Measurements from ENCODE around the gene BTBD10. TPM values are rescaled to one million over a fixed set of nuclear protein-coding genes. Genes with fewer than 3 reads are reported as not detected.
A peak's percentile ranks its signal among the peaks of the same experiment; 100 is the strongest.

BTBD10 gene
- total RNA-seq, 1 donor from 2014 or later, result 24.7 TPM

DNA sequence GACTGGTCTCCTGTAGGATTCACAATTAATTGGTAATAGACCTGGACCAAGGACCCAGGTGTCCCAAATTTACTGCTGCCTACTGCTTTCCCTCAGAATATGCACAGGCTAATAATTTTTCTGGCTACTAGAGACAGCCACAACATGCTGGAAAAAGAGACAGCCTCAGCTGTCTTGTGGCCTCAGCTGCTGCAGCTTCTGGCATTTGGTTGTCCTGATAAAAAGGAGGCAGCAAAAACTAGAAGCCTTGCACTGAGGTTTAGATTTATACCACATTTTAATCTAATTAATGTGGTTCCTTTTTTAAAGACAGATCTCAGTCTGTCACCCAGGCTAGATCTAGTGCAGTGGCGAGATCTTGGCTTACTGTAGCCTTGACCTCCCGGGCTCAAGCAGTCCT is 89.8 kb downstream of the BTBD10 start:
- no peak overlapping the region for H3K4me3 Mint-ChIP-seq
- peaks cover 20% of the 10 kb centered on the region for H3K4me1 Mint-ChIP-seq (ENCODE audit: unreplicated experiment)
- DNase-seq (ENCODE audit: extremely low spot score, unreplicated experiment), result no peak
- H3K27me3 Mint-ChIP-seq, result no peaks in the 10 kb centered on the region
- TF ChIP-seq, protein P1, sequence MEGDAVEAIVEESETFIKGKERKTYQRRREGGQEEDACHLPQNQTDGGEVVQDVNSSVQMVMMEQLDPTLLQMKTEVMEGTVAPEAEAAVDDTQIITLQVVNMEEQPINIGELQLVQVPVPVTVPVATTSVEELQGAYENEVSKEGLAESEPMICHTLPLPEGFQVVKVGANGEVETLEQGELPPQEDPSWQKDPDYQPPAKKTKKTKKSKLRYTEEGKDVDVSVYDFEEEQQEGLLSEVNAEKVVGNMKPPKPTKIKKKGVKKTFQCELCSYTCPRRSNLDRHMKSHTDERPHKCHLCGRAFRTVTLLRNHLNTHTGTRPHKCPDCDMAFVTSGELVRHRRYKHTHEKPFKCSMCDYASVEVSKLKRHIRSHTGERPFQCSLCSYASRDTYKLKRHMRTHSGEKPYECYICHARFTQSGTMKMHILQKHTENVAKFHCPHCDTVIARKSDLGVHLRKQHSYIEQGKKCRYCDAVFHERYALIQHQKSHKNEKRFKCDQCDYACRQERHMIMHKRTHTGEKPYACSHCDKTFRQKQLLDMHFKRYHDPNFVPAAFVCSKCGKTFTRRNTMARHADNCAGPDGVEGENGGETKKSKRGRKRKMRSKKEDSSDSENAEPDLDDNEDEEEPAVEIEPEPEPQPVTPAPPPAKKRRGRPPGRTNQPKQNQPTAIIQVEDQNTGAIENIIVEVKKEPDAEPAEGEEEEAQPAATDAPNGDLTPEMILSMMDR (conservative IDR thresholded peaks at IDR 0.05), result no peak
- H3K36me3 Mint-ChIP-seq, result peaks cover 21% of the 10 kb centered on the region
- H3K9me3 Mint-ChIP-seq, result no peaks in the 10 kb centered on the region
- H3K27ac Mint-ChIP-seq, result no peak overlapping the region

DNA sequence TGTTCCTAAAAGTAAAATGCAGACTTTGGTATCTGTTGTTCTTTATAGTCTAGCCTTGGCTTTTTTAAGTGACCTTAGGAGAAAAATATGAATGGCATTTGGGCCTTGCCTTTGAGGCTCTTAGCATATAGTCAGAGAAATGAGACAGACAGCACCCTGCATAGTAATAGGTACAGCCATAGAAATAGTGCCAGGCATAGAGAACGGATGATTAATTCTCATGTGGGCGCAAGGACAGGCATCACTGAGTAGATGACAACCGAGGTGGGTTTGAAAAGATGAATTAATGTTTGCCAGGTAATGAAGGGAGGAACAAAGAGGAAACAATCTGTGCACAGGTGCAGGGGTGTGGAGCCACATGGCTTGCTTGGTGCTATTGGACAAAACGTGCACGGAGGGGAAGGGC is 95.0 kb downstream of the BTBD10 start:
- peak overlapping the region; percentile 65 for H3K27ac Mint-ChIP-seq
- peaks cover 4% of the 10 kb centered on the region for H3K4me1 Mint-ChIP-seq (ENCODE audit: unreplicated experiment)
- H3K36me3 Mint-ChIP-seq, result peaks cover 10% of the 10 kb centered on the region
- no peak for DNase-seq (ENCODE audit: extremely low spot score, unreplicated experiment)
- TF ChIP-seq, protein P1 (conservative IDR thresholded peaks at IDR 0.05), result no peak
- H3K4me3 Mint-ChIP-seq, result no peak overlapping the region
- H3K27me3 Mint-ChIP-seq, result no peaks in the 10 kb centered on the region
- H3K9me3 Mint-ChIP-seq, result no peaks in the 10 kb centered on the region

DNA sequence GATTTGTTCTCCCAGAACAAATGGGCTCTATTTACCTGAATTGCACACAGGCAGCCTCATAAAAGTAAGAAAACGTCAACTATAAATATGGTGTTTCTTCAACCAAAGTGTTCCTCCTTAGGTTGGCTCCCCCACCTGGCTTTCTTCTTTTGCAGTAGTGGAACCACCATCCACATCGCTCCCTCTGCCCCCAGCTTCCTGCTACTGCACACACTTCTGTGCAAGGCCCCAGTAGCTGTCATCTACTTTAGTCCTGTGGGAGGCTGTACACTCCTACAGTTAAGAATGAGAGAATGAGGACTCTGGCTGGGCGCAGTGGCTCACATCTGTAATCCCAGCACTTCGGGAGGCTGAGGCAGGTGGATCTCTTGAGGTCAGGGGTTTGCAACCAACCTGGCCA is 95.9 kb downstream of the BTBD10 start:
- Mint-ChIP-seq H3K27ac (no peak overlapping the region), H3K9me3 (no peaks in the 10 kb centered on the region), H3K4me3 (no peak overlapping the region), H3K36me3 (peaks cover 10% of the 10 kb centered on the region), H3K27me3 (no peaks in the 10 kb centered on the region), H3K4me1 (ENCODE audit: unreplicated experiment) (peaks cover 4% of the 10 kb centered on the region)
- DNase-seq (ENCODE audit: extremely low spot score, unreplicated experiment), result no peak
- TF ChIP-seq, protein P1 (conservative IDR thresholded peaks at IDR 0.05), result no peak

DNA sequence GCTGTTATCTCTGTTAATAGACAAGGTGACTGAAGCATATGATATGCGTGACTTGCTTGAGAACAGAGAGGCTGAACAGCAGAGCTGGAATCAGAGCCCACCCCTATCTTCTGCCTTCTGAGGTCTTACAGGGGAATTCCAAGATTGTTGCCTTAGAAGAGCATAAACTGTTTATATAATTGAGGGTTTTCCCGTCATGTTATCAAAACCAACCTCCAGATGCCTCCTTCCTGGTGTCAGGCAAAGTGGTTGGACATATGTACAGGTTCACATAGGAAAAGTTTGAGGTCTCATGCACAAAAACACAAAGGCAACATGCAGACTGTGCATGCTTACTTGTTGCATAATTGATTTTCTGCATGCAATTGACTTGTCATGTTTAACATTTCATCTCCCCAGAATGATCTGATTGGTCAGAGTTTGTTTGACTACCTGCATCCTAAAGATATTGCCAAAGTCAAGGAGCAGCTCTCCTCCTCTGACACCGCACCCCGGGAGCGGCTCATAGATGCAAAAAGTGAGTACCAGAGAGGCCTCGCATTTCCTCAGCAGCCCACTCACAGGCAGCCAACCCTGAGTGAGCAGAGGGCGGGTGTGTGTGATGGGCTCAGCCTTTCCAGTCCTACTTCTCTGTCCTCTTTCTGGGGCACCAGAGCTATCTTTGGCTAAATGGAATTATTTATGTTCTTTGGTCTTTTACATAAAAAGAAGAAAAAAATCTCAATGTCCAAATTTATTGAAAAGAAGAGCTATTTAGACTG is 96.6 kb downstream of the BTBD10 start:
- no peaks in the 10 kb centered on the region for H3K27me3 Mint-ChIP-seq
- DNase-seq (ENCODE audit: extremely low spot score, unreplicated experiment), result no peak
- peaks cover 4% of the 10 kb centered on the region for H3K4me1 Mint-ChIP-seq (ENCODE audit: unreplicated experiment)
- no peaks in the 10 kb centered on the region for H3K9me3 Mint-ChIP-seq
- TF ChIP-seq, protein P1 (conservative IDR thresholded peaks at IDR 0.05), result no peak
- H3K4me3 Mint-ChIP-seq, result no peak overlapping the region
- no peak overlapping the region for H3K27ac Mint-ChIP-seq
- peaks cover 11% of the 10 kb centered on the region for H3K36me3 Mint-ChIP-seq

DNA sequence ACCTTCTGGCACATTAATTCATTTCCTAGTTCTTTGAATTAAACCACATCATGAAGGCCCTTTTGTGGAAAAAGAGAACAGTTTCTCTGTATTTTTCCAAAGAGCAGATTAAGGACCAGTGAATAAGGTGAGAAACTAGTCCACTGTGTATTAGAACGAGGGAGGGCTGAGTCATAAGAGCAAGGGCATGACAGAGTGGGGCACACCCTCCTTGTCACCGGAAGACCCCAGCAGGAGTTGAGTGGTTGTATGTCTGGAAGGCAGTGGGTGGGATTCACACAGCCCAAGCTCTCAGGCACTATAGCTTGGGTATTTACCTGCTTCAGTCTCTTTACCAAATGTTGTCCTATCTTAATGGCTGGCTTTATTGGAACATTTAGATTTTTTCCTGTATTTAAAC is 98.6 kb downstream of the BTBD10 start:
- Mint-ChIP-seq H3K4me1 (ENCODE audit: unreplicated experiment) (peaks cover 4% of the 10 kb centered on the region), H3K27ac (no peak overlapping the region), H3K36me3 (peaks cover 20% of the 10 kb centered on the region), H3K27me3 (no peaks in the 10 kb centered on the region), H3K4me3 (no peak overlapping the region), H3K9me3 (no peaks in the 10 kb centered on the region)
- DNase-seq (ENCODE audit: extremely low spot score, unreplicated experiment), result no peak
- TF ChIP-seq, protein P1 (conservative IDR thresholded peaks at IDR 0.05), result no peak
